GM21737 (cell line): ENCODE data around the gene DRD1.
"Not testable (repeated sequence)": the region's sequence is repeated elsewhere in the genome, so short reads cannot be mapped to it uniquely, and the experiment has no call there.

Source experiments
- ATAC-seq: cut with Tn5 transposase; IDR thresholded peaks from one replicate; pipeline ENCODE4 v1.9.1; 2021; ENCODE audit warnings: mild to moderate bottlenecking, moderate library complexity; ENCODE audit not compliant: unreplicated experiment

The DRD1 gene

DNA sequence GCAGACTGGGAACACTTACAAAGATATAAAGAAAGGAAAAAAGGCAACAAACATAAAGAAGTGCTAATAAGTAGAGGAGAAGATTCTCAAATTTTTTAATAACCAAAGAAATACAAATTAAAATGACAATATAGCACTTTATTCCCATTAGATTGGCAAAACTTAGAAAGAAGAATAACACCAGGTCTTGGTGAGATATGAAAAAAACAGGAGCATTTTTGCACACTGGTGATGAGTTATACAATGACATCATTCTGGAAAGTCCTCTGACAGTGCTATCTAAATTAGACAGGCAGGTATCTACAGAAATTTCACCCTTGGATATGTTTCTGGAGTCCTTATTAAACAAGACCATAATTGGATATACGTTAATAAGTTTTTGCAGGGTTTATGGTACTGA lies 24.9 kb upstream of the DRD1 start:
- no peak for ATAC-seq

DNA sequence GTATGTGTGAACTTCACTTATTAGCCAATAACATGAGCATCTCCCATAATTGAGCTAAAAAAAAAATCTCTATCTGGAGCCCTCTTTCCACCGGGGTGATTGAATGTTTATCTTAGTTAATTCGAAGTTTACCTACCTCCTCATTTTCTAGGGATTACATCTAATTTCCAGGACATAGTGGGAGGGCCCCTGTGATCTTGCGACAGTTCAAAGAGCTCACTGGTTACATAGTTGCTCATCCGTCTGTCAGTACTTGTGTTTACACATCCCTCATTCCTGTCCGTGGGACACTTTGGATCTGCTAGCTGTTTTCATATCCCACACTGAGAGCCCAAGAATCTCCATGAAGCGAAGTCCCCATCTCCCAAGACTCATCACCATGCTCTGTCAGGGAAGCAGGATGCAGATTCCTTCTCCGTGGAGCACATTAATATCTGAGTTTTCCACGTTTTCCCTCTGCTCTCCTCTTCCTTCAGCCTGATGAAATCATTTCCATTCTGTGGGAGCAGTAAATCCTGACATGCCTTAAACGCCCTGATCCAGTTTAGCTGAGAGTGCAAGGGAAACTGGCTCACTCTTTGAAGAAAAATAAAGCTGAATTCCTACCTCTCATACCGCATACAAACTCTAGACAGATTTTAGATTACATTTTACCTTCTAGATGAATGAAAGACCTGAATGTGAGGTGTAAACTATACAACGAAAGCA lies 24.2 kb upstream of the DRD1 start:
- no peak for ATAC-seq

DNA sequence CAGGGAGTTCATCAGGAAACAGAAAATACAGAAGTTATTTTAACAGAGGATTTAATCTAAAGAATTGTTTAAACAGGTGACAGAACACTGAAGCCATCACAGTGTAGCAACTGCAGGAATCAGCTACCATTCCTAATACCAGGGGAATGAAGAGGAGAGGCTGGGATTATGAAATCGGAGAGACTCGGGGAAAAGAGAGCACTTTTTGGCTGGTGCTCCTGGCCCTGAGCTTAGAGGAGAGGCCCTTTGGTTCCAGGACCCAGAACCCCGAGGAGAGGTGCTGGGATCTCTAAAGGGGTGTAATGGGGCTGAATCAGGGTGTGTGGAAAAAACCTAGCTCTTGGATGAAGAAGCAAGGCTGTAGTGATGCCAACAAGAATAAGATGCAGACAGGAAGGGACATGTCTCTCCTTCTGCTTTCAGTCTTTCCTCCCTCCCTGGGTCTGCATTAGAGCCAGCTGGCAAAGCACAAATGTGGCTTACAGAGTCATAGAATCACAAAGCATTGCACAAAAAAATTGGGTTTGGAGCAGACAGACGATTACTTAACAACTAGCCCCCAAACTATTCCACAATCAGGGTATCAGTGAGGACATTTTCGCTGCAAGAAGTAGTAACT lies 22.8 kb upstream of the DRD1 start:
- no peak for ATAC-seq

DNA sequence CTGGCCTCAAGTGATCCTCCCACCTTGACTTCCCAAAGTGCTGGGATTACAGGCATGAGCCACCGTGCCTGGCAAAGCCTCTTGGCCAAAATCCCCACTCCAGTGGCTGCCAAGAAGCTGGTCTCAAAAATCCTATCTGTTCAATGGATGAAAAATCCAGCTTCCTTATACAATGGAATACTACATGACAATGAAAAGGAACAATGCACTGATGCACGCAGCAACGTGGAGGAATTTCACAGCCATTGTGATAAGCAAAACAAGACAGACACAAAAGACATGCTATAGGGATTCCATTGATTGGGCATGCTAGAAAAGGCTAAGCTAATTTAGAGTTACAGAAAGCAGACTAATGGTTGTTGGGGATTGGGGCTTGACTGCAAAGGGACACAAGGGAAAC lies 21.3 kb upstream of the DRD1 start:
- no peak for ATAC-seq

DNA sequence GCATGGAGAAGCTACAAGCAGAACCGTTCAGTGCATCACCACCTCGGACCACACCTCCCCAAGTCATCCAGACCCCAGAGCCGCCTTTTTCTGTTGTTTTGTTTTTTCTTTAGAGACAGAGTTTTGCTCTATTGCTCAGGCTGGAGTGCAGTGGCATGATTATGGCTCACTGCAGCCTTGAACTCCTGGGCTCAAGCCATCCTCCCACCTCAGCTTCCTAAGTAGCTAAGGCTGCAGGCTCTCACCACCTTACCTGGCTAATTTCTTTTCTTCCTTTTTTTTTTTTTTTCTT lies 20.9 kb upstream of the DRD1 start:
- no peak for ATAC-seq

DNA sequence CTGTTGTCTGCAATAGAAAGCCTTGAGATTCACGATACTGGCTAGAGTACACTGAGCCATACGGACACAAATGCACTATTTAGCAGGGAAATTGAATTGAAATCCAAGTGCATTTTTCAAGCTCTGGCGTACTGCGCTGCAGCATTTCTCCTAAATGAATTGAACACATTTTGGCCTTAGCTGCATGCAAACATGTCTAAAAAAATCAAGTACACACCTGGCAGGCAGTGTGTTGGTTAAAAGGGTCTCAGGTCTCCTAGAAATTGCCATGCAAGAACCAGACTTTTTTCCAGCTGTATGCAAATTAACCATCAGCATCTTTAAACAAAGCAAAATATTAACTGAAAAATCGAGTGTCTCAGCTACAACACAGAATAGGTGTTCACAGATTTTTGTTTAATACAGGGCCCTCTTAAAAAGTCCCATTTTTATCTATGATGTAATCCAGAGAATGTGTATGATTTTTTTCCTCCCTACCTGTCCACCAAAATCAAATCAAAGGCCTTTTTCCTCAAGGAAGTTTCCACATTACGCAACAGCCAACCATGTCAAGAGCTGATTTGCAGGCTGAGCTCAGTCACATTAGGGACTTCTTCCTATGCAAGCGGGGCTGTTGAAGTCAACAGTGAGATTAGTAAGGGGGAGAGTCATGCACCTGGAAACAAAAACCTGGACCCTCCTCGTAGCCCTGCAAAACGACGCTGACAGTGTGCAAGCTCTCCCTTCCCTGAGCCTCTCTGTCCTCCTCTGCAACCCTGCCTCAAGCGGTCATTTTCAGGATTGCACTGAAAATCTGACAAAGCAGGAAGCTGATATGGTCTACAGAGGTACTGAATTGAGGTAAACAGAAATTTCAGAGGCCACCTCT lies 20.3 kb upstream of the DRD1 start:
- ATAC-seq = peak; percentile 91

DNA sequence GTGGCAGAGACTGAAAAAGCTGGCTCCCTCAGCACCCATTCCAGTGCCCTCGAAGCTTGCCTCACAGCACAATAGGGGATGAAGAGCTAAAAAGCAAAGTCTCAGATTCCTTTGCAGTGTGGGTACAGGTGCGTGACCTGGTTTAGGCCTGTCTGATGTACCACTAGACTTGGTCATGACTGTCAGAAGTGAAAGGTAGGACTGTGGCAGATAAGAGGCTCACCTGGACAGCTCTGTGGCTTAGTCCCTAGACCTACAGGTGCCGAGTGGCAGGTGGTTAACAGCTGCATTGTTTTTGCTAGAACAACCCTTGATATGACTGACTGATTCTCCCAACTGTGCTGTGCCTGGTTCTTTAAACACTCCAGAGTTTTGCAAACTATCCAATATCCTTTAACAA lies 19.7 kb upstream of the DRD1 start:
- ATAC-seq = no peak

DNA sequence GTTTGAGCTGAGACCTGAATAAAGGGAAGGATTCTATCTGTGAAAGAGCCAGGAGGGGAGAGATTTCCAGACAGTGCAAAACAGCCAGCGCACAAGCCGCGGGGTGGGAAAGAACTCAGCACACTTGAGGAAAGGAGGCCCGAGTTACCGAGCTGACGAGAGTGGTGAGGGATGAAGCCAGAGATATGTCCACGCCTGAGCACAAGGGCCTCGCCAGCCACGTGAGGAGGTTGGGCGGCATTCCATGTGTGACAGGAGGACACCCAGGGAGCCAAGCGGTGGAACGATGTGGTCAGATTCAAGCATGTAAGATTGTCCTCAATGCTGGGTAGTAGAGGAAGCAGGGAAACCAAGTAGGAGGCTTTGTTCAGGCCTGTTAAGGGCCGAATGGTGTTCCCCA lies 17.4 kb upstream of the DRD1 start:
- no peak for ATAC-seq

DNA sequence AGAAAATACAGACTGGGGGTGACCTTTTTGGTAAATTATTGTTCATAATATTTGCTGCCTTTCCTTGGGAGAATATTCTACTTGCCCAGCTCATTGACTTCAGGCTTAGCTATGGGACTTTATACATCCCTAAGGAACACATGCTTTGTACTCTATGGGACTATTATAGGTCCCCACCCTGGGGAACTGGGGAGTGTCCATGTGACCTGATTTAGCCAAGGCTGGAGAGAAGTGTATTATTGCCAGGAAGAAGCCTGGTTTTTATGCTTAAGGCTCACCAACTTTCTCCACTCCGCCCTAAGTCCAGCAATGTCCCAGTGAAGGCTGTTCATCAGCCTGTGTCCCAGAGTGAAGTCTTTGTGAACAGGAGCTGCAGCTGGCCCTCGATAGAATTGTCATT lies 16.6 kb upstream of the DRD1 start:
- ATAC-seq = no peak

DNA sequence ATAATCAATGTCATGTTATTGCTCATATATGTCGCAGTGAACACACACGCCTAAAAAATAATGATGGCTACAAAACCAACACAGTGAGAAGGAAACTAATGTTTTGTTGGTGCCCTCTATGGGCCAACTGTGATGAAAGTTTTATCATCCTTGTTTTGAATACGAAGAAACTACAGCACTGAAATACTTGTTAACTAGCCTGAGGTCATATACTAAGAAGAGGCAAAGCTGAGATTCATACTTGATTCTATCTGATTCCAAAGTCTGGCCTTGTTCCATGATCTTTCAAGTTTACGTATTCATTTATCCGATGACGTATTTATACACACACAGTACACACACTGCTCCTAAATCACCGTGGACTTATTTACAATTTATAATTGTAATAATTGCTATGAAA lies 16.1 kb upstream of the DRD1 start:
- no peak for ATAC-seq

DNA sequence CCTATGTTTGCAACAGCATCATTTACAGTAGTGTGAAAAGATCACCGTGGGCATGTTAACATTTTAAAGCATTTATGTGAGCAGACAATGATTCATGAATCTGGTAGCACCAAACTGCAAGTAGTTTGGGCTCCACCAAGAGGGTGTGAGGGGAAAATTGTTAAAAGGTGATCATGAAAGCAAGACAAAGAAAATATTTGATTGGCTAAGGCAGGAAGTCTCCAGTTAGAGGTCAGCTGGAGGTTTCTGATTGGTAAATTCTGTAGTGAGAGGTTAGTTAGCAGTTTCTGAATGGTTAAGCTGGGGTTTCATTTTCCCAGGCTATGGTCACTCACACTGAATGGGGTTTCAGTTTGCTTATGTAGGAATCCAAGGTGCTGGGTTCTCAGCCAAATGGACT lies 13.5 kb upstream of the DRD1 start:
- ATAC-seq = peak; percentile 93

DNA sequence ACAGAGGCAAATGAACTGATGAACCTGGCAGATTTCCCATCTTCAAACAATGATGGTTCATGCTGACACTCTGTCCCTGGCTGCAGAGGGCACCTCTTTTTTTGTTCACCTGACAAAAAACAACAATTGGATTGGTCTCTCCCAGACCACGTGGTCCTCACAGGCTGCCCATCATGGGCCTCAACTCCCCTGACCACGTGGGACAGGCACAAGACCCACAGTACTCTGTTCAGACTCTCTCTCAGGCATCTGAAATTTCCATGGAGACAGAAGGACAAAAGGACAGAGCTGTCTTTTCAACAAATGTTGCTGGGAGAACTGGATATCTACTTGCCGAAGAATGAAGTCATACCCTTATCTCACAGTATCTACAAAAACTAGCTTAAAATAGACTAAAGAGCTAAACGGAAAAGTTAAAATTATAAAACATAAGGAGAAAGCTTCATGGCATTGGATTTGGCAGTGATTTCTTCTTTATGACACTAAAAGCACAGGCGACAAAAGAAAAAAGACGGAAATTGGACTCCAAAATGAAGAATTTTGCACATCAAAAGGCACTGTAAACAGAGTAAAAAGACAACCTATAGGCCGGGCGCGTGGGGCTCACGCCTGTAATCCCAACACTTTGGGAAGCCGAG lies 12.2 kb upstream of the DRD1 start:
- ATAC-seq = no peak

DNA sequence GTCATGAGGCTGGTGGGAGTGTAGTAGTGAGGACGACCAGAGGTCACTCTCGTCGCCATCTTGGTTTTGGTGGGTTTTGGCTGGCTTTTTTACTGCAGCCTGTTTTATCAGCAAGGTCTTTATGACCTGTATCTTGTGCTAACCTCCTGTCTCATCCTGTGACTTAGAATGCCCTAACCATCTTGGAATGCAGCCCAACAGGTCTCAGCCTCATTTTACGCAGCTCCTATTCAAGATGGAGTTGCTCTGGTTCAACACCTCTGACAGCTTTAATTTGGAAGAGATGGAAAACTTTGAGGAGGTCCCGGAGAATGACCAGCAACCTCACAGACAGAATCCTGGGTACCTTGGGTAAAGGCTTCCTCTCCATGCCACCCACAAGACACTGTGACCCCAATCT lies 10.4 kb upstream of the DRD1 start:
- not testable (repeated sequence) for ATAC-seq

DNA sequence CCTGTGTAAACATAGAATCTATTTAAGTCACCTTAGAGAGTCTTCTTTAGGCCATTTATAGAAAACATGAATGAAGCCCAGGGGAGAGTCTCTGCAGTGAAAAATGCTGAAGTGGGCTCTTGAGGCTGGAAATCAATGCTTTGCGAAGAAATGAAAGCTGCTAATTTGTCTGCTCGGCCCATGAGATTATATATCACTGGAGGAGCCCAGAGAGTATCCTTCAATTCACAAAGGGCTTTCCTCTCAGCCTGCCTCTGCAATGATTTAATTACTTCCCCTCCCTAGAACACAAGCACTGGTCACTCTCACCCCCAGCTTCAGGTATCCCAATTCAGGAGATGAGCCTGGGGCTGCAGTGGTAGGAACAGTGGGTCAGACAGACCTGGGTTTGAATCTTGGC lies 8.2 kb upstream of the DRD1 start:
- no peak for ATAC-seq

DNA sequence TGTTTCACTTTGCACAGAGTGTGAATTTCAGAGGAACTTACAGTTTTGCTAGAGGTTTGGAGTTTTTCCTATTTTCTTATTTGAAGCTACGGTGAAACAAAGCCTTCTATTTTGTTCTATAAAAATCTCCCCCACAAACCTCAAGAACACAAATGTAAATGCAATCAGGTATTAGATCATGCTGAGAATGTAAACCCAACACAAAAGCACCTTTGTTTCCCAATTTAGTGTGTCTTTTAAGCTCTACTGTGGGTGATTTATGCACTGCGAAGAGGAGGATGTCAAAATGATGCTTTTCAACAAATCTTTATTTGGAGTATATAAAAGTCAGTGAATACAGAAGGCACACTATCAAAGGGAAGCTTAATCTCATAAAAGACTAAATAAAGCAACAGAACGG lies 4.3 kb upstream of the DRD1 start:
- no peak for ATAC-seq

DNA sequence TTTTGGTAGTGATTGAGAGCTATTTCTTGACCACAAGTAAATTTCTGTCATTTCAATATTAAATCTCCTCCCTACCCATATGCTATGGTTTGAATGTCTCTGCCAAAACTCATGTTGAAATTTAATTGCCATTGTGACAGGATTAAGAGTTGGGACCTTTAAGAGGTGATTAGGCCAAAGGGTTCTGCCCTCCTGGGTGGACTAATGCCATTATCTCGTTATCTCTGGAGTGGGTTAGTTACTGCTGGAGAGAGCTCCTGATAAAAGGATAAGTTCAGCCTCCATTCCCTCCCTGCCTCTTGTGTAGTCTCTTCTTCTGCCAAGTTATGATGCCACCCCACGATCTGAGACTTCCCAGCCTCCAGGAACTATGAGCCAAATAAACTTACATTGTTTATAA lies 3.6 kb upstream of the DRD1 start:
- no peak for ATAC-seq

DNA sequence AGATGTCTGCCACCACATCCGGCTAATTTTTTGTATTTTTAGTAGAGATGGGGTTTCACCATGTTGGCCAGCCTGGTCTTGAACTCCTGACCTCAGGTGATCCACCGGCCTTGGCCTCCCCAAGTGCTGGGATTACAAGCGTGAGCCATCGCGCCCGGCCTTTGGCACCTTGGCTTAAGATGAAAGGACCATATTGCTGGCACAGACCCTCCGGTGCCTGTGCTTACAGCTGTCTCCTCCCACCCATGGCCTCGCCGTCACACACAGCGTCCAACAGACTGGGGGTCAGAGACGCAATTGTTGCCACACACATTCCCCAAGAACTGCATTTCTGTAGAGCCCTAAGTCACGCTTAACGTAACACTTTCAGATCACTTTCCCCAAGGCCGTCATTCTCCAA lies 2.4 kb upstream of the DRD1 start:
- ATAC-seq = not testable (repeated sequence)

DNA sequence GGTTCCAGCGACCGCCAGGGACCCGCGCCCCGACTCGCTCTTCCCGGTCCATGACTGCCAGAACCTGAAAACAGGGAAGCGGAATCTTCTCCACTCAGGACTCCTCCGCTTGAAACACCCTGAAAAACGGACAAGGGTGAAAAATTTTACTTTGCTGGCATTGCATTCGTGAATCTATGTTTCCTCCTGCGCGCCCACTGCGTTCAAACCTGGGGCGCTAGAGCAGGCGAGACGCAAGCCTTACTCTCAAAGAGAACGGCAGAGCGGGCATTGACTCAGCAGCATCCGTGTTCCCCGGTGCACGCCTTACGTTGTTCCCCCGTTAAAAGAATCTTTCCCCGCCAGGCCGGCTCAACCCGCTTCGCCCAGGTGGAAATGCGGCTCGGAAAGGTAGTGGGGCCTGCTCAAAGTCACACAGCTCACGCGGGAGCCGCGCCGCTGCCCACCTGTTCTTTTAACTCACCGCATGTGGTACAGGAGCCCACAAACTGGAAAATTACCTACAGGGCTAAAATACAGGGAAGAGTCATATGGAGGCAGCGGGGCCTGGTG lies 999 bp upstream of the DRD1 start:
- no peak for ATAC-seq

DNA sequence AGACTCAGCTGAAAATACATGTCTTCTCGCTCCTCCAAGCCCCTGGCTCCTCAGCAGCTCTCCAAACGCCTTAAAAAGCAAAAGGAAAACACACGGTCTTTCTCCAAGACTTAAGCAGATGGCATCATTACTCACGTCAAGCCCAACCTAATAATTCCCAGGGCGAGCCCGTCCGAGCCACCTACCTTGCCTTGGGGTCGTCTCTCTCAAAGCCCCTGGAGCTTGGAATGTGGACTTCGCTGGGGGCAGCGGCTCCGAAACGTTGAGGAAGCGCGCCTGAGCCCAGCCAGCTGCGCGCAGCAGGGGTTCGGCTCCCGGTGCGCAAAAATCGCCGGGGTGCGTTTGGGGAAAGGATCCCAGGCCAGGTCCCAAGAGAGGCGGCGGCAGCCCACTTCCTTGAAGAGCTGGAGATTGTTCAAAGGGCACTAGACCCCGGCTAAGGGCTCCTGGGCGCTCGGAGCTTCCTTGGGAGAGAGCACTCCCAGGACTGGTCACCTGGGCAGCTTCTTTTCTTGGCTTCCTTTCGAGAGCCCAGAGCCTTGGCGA lies 395 bp downstream of the DRD1 start:
- ATAC-seq = no peak

DNA sequence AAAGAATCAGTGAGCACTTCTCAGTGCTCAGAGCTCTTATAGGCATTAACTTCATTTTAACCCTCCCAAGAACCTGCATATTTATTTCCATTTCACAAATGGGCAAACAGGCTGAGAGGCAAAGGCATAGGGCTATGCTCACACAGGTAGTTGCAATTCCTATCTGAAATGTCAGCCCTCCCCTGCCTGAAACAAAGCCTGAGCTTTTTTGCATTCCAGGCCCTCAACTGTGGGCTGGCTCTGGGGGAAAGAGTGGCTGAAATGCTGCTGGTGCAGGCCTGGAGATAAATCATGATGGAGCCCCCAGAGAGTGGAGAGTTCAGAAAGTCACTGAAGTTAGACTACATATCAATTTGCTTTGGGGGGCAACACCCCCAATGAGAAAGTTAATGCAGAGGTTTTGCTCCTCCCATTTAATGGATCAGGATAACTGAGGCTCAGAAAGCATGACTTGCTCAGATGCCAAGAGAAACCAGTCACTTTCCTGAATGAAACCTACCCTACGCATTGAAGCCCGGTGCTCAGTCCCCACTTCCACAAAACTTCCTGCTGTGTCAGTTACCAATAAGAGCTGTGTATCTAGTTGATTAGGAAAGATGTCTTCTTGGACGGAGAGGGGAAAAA lies 5.6 kb downstream of the DRD1 start:
- ATAC-seq = no peak

DNA sequence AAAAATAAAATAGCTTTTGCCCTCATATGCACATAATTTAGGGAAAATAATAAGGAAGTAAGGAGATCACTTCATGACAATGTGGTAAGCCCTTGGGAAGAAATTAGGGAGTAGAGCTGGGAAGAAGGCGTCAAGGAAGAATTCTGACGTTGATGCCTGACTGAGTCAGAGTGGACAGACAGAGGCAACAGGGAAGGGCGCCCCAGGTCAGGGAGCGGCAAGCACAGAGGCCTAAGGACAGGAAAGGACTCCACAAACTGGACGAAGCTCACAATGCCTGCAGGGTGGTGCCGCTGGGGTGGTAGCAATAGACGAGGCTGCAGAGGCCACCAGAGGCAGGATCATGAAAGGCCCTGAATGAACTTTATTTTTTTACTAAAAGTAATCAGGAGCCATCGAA lies 7.6 kb downstream of the DRD1 start:
- ATAC-seq = no peak
